HG03097 (cell line): ENCODE results near the gene HEATR3.

Source experiments
- ATAC-seq: cut with Tn5 transposase; IDR thresholded peaks from one replicate; pipeline ENCODE4 v1.9.1; 2021; ENCODE audit not compliant: unreplicated experiment, low FRiP score

Gene HEATR3, protein sequence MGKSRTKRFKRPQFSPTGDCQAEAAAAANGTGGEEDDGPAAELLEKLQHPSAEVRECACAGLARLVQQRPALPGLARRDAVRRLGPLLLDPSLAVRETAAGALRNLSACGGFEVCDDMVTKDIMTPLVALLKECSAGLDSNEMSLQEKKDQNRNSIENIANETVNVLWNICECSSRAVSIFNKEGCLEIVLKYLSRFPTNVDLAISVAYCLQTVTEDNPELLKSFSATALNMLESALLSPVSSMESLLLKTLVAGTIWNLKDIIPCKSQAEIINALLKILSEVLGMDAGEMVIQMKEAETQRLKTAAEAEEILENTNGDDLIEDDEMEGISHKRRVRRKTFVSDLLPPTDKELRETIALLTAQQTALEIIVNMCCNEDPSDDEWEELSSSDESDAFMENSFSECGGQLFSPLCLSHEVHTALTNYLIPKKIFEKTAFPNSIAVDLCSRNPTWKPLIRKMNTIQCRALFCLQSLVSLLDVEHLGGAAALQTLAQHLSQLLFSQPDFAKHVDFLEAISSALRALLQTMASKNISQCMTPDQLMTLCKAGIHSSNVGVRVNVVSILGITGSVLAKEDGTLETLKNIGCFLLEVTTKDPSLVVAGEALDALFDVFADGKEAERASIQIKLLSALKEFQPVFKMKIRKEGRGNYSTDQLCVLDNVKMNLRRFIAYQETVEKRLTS

DNA sequence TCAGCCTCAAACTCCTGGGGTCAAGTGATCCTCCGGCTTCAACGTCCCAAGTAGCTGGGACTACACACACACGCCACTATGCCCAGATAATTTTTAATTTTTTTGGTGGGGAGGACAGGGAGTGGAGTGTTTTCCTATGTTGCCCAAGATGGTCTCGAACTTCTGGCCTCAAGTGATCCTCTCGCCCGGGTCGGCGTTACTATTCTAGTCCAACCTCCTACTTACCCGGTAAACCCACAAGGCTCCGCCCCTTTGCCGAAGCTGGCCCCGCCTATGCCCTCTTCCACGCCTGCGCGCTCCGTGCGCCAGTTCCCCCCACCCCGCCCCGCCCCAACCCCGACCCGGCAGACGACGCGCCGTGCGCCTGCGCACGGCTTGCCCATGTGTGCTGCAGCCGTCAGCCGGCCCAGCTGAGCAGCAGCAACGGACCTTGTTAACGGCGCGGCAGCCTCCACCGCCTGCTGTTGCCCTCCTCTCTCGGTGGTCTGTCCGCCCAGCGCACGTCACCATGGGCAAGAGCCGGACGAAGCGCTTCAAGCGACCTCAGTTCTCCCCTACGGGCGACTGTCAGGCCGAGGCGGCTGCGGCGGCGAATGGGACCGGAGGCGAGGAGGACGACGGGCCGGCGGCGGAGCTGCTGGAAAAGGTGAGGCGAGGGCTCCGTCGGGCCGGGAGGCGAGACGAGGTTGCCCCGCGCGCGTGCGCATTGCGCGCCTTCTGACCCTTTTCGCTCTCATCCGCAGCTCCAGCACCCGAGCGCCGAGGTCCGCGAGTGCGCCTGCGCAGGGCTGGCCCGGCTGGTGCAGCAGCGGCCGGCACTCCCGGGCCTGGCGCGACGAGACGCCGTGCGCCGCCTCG is at the start of gene HEATR3:
Gene HEATR3, plus strand, starts transcription at position 347 of the 858 bp plus-strand sequence. Its CDS starts 162 bp downstream, at position 509.
- peak; percentile 82 for ATAC-seq

DNA sequence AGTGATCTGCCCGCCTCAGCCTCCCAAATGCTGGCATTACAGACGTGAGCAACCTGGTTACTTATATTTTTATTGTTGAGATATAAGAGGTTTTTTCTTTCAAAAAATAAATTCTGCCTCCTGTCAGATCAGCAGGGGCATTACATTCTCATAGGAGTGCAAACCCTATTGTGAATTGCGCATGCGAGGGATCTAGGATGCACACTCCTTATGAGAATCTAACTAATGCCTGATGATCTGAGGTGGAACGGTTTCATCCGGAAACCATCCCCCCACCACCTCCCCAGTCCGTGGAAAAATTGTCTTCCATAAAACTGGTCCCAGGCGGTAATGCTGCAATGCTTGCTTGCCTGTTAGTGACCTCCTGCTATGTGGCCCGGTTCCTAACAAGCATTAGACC is 48.2 kb upstream of the HEATR3 start:
- ATAC-seq, result no peak

DNA sequence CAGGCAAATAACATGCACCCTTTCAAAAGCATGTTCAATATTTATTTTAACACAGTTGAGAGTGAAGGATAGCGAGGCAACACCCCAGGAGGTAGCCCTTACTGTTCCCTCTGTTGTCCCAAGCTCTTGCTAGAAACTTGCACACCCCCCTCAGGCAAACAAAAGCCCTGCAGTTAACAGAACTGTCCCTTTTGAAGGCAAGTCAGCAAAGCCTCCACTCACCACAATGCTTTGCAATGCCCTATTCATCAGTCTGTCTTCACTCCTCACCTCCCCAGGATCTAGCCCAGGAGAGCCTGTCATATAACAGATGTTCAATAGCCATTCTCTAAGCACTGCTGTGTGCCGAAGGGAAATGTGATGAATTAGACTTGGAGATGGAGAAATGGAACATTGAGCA is 44.2 kb upstream of the HEATR3 start:
- no peak for ATAC-seq

DNA sequence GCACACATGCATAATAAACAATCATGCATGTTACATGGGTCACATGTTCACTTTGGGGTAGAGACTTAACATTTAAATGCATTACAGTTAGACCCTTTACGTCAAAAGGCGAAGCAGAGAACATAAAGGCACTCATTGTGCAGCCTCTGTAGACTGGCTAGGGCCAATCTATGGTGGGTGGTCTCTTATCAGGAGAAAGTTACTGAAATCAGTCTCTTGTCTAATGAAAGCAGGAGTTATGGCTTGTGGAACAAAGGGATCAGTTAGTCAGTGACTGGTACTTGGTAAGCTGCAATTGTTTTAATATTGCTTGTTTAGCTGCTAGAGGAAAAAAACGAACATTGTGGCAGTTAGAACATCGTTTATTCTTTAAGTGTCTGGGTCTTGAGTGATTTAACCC is 42.1 kb upstream of the HEATR3 start:
- ATAC-seq, result no peak

DNA sequence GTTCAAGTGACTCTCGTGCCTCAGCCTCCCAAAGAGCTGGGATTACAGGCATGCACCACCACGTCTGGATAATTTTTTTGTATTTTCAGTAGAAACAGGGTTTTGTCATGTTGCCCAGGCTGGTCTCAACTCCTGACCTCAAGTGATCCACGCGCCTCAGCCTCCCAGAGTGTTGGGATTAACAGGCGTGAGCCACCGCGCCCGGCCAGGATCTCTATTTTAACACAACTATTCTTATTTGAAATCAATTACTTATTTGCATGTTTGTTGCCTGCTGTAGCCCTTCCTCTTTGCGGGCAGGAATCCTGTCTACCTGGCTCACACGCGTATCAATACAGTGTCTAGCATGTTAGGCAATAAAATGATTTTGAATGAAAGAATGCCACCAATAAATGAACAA is 41.6 kb upstream of the HEATR3 start:
- ATAC-seq, result no peak

DNA sequence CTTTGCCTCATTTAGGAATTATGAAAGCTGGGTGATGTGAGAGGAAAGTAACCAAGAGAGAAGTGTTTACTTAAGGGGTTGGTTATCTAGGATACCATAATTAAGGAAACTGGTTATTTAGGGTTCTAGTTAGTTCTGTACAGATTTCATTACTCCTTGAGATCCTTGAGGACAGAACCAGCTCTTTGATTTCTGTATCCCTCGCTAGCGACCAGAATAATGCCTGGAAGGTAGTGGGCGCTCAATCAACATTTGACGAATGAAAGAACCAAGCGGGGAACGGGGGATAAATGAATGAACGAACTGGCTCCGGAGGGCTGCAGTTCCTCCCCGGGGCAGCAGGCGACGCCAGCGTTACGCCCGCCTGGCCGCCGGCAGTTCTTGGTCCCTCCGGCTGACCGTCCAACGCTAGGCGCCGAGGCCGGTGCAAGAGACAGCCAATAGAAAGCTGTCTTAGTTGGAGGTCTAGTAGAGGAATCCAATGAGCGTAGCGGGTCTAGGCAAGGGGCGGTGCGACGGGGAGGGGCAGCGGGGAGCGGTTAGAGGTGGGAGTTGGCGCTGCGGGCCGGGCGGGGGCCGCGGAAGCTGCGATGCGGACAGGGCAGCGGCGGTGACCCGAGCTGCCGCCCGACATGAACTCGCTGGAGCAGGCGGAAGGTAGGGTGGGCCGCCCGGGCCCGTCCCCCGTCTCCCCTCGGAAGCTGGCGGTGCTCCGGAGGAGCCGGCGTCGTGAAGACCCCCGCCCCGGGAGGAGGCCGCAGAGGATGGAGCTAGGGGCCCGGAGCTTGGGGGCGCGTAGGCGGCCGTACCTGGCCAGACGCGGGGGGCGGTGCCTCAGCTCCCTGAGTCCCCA is 40.9 kb upstream of the HEATR3 start, which contains the start of gene CNEP1R1:
Gene CNEP1R1, plus strand, starts transcription at position 542 of the 853 bp plus-strand sequence. Its CDS starts 91 bp downstream, at position 633.
- peak; percentile 96 for ATAC-seq

DNA sequence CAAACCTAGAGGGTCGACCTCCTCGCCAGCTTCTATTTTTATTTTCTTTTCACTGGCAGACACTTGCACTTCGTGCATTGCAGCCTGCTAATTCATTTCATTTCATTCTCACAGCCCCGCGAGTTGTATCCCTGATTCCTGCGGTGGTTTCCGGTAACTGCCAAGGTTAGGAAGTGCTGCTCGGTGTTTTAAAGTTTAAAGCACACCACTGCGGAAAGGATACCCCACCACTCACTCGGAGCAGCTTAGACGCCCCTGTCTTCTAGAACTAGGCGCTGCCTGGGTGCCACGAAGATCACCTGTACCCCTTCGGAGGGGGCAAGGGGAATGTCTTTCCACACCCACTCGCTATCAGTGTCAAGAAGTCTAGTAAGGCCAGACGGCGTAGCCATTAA is 40.2 kb upstream of the HEATR3 start:
- peak; percentile 12 for ATAC-seq

DNA sequence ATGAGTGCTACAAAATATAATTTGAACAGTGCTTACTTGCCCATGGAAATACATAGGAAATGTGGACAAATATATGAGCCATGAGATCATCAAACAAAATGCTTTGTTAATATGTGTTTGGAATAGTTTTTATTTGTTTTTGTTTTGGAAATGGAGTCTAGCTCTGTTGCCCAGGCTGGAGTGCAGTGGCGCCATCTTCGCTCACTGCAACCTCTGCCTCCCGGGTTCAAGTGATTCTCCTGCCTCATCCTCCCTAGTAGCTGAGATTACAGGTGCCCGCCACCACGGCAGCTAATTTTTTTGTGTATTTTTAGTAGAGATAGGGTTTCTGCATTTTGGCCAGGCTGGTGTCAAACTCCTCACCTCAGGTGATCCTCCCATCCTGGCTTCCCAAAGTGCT is 37.9 kb upstream of the HEATR3 start:
- no peak for ATAC-seq

DNA sequence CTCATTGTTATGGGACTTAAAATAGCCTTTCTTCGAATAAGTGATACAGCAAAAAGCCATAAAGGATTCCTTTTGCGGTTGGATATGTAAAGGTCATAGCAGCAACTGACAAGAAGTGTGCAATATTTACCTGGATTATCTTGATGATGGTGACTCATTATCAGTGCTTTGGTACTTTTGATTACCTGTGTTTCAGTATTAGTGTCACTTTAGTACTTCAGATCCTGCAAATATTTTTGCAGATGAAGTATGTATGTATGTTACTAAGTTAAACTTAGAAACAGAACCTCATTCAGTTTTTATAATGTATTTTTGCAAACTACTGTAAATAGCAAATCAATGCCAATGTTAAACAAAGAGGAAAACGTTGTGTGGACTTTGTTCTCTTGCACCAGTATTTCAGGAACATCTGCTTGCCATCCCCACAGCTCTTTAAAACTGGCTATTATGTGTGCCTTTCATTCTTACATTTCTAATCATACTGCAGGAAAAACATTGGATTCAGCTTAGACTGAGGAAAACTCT is 30.2 kb upstream of the HEATR3 start:
- no peak for ATAC-seq

DNA sequence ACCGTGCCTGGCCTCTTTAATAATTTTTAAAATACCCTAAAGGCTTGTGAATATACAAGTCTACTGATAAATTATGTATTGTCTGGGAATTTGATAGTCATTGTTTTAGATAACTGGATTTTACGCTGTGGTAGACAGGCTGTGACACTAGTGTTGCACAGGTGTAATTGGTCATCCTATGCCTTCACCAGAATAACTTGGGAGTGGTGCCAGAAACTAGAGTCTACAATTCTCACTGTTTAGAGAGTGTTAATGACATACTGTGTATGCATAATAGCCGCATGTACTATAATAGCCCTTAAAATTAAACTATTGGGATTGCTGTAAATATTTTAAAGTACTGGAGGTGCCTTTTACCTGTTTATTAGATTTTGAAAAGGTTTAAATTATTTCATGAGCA is 29.3 kb upstream of the HEATR3 start:
- no peak for ATAC-seq

DNA sequence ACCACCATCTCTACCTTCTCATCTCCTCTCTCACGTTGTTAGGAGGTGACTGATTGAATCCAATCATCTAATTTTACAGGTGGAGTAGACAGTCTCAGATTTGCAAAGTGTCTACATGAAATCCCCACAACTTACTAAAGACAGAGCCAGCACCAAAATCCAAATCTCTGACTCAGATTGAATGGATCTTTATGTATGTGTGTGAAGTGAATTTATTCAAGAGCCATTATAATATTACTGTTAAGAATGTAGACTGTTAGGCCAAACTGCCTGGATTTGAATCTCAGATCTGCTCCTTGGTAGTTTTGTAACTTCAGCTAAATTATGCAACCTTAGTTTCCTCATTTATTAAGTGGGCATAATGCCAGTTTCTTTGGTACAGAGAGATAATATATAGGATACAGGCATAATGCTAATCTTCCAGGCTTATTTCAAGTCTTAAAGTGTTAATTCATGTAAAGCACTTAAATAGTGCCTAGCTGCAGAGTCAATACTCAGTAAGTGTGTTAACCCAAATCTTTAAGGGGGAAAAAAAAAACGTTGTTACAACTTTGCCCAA is 28.0 kb upstream of the HEATR3 start:
- no peak for ATAC-seq

DNA sequence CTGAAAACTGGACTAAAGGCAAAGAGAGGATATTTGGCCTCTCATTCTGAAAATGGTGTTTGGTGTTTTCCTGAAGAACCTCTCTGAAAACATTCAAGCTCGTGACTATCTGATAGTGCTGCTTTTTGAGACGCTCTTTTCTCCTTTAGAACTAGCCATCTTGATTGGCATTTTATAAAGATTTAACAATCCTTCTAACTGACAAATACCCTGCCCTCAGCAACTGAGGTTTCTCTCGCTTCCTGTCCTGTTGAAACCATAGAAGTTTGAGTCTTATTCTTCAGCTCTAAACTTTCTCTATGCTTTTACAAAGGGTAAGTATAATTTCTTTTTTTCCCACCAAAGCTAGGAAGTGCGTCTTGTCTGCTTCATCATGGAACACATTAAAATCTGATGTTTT is 27.5 kb upstream of the HEATR3 start:
- no peak for ATAC-seq

DNA sequence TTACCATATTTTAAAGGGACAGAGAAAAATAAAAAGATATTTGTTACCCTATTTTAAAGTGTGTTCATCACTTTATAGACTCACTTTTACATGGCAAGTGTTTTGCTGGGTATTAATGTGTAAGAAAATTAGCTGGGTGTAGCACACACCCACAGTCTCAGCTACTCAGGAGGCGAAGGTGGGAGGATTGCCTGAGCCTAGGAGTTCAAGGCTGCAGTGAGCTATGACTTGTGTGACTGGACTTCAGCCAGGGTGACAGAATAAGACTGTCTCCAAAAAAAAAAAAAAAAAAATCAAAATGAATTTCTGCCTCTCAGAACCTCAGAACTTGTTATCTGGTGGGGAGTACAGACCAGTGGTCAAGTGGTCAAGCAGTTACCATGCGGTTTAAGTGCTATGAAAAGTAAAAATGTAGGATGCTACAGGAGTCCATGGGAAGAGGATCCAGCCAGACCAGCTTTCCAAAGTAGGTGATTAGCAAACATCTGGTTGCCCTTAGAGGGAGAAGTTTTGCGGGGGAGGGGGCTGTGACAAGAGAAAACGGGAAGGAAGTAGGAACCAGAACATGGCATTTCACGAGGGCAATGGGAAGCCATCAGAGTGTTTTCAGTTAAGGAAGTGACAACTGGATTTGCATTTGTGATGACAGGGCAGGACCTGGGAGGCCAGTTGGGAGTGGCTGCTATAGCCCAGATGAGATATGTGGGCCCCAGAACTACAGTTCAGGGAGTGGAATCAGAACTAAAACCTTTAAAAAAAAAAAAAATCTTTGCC is 26.8 kb upstream of the HEATR3 start:
- ATAC-seq, result no peak

DNA sequence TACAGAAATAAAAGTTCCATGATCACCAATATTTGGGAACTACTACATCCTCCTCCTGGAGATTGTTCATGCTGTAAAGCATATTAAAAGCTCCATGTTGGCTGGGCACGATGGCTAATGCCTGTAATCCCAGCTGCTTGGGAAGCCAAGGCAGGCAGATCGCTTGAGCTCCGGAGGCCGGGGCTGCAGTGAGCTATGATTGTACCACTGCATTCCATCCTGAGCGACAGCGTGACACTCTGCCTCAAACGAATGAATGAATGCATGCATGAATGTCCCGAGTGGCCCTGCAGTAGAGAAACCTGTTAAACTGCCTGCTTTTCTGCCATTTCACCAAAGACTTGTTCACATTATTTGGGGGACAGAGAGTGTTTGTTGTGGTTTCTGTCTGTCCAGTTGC is 25.8 kb upstream of the HEATR3 start:
- ATAC-seq, result no peak

DNA sequence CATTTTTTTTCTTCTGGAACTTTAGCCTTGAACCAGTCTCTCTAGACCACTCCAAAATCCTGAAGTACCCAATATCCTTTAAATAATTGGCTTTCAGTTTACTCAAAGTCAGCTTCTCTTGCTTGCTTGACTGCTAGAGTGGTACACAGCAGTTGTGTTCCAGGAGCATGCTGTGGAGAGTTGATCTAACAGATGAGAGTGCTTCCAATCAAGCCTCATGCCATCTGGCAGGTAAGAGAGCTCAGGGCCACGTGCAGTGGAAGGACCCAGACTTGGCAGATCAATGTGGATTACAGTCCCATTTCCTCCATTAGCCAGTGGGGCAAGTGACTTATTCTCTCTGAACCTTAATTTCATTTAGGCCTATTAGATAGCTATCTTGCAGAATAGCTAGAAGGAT is 25.1 kb upstream of the HEATR3 start:
- no peak for ATAC-seq

DNA sequence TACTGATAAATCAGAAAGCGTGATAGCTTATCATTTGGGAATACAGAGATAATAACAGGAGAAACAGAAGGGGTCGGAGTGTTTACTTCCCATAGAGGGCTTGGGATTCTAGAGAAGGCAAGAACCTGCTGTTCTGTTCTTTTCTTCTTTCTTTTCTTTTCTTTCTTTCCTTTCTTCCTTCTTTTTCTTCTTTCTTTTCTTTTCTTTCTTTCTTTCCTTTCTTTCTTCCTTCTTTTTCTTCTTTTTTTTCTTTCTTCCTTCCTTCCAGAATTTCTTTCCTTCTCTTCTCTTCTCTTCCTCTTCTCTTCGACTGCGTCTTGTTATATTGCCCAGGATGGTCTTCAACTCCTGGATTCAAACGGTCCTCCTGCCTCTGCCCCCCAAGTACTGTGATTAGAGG is 22.4 kb upstream of the HEATR3 start:
- no peak for ATAC-seq

DNA sequence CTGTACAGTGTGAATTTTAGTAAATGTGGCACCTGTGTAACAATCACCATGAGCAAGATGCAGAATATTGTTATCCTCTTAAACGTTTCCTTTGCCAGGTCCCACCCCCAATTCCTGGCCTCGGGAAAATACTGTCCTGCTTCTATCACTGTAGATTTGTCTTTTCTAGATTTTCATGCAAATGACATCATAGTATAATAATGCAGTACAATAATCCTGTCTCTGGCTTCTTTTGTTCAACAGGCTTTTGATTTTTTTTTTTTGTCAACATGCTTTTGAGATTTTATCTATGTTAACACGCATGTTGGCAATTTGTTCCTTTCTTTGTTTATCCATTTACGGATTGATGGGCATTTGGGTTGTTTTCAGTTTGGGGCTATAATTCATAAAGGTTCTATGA is 20.4 kb upstream of the HEATR3 start:
- ATAC-seq, result no peak

DNA sequence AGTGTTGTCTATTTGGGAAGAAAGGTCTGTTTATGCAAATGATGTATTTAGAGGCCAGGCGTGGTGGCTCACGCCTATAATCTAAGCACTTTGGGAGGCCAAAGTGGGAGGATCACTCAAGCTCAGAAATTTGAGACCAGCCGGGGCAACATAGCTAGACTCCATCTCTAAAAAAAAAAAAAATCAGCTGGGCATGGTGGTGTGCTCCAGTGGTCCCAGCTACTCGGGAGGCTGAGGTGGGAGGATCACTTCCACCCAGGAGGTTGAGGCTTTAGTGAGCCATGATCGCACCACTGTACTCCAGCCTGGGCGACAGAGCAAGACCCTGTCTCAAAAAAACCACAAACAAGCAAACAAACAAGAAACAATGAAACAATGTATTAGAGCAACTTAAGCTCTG is 18.9 kb upstream of the HEATR3 start:
- ATAC-seq, result no peak

DNA sequence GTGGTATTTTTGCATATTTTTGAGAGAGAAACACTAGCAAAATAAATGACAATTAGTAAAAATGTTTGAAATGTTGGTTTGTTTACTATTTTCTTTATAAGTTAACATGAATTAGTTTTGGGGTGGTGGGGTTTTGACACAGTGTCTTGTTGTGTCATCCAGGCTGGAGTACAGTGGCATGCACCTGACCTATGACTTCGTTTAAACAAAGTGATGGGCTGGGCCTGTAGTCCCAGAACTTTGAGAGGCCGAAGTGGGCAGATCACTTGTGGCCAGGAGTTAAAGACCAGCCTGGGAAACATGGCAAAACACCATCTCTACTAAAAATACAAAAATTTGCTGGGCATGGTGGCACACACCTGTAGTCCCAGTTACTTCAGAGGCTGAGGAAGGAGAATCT is 17.9 kb upstream of the HEATR3 start:
- no peak for ATAC-seq
